Mesenchymal stem cell (in vitro differentiated cells and primary cell): ENCODE measurements around the gene TLN1.

Experiments used
- DNase-seq: peaks from one replicate; pipeline ENCODE4 v3.0.0-alpha.2; 2013
- H2AFZ ChIP-seq: one replicate; pipeline ENCODE4 v1.6.1; 2013; ENCODE audit warnings: low read depth, mild to moderate bottlenecking, control low read depth, inconsistent platforms, low read length, moderate library complexity
- H2AK5ac ChIP-seq: 2 replicates; pipeline ENCODE4 v1.6.1; 2013; ENCODE audit warnings: low read length, moderate library complexity, mild to moderate bottlenecking, inconsistent platforms; ENCODE audit not compliant: severe bottlenecking
- H2BK120ac ChIP-seq: one replicate; pipeline ENCODE4 v1.6.1; 2013; ENCODE audit warnings: low read depth, mild to moderate bottlenecking, inconsistent platforms, low read length, moderate library complexity
- H2BK12ac ChIP-seq, 2 experiments: one replicate each; pipeline ENCODE4 v1.6.1; 2013; ENCODE audit warnings: inconsistent platforms in 2 of 2, low read length in 2 of 2, mild to moderate bottlenecking in 2 of 2, moderate library complexity in 2 of 2, control low read depth in 1 of 2
- H2BK15ac ChIP-seq: one replicate; pipeline ENCODE4 v1.6.1; 2013; ENCODE audit warnings: mild to moderate bottlenecking, low read depth, inconsistent platforms; ENCODE audit not compliant: poor library complexity, severe bottlenecking
- H2BK5ac ChIP-seq: 2 replicates; pipeline ENCODE4 v1.6.1; 2013; ENCODE audit warnings: low read depth, mild to moderate bottlenecking, low read length, control low read depth, inconsistent platforms; ENCODE audit not compliant: poor library complexity, severe bottlenecking
- H3K14ac ChIP-seq, 2 experiments: one replicate each; pipeline ENCODE4 v1.6.1; 2013; ENCODE audit warnings: inconsistent platforms in 2 of 2, low read length in 2 of 2, control low read depth in 1 of 2, mild to moderate bottlenecking in 1 of 2, moderate library complexity in 1 of 2
- H3K18ac ChIP-seq, 2 experiments: one replicate each; pipeline ENCODE4 v1.6.1; 2013; ENCODE audit warnings: inconsistent platforms in 2 of 2, low read length in 2 of 2, control low read depth in 1 of 2, low read depth in 1 of 2, mild to moderate bottlenecking in 1 of 2
- H3K23ac ChIP-seq, 2 experiments: one replicate each; pipeline ENCODE4 v1.6.1; 2013; ENCODE audit warnings: inconsistent platforms in 2 of 2, low read length in 2 of 2, mild to moderate bottlenecking in 2 of 2, moderate library complexity in 2 of 2, control low read depth in 1 of 2
- H3K27ac ChIP-seq: 2 replicates; pipeline ENCODE4 v1.5.1; 2013; ENCODE audit warnings: mild to moderate bottlenecking, moderate library complexity, low read length, control low read depth, inconsistent platforms; ENCODE audit not compliant: poor library complexity, severe bottlenecking
- H3K27me3 ChIP-seq, 2 experiments: 2 replicates each; pipeline versions ENCODE4 v1.6.1 to v1.7.0; 2013; ENCODE audit warnings: low read length in 2 of 2, mild to moderate bottlenecking in 2 of 2, moderate library complexity in 2 of 2, control low read depth in 1 of 2, inconsistent platforms in 1 of 2; ENCODE audit not compliant: control insufficient read depth in 1 of 2, insufficient read depth in 1 of 2
- H3K36me3 ChIP-seq, 2 experiments: 2 replicates each; pipeline versions ENCODE4 v1.6.1 to v1.7.0; 2013; ENCODE audit warnings: low read length in 2 of 2, control low read depth in 1 of 2, inconsistent platforms in 1 of 2, low read depth in 1 of 2, mild to moderate bottlenecking in 1 of 2; ENCODE audit not compliant: insufficient read depth in 2 of 2, control insufficient read depth in 1 of 2
- H3K4ac ChIP-seq, 2 experiments: one replicate each; pipeline ENCODE4 v1.6.1; 2013; ENCODE audit warnings: inconsistent platforms in 2 of 2, low read length in 2 of 2, mild to moderate bottlenecking in 2 of 2, moderate library complexity in 2 of 2, control low read depth in 1 of 2, low read depth in 1 of 2
- H3K4me1 ChIP-seq: 2 replicates; pipeline ENCODE4 v1.6.1; 2013; ENCODE audit warnings: low read depth, low read length, control low read depth; ENCODE audit not compliant: control insufficient read depth, insufficient read depth
- H3K4me2 ChIP-seq: 2 replicates; pipeline ENCODE4 v1.6.1; 2013; ENCODE audit warnings: low read length, mild to moderate bottlenecking, inconsistent platforms; ENCODE audit not compliant: poor library complexity, severe bottlenecking
- H3K4me3 ChIP-seq, 2 experiments: 2 replicates each; pipeline versions ENCODE4 v1.5.1 to v1.7.0; 2013; ENCODE audit warnings: low read length in 2 of 2, mild to moderate bottlenecking in 2 of 2, control low read depth in 1 of 2, low read depth in 1 of 2; ENCODE audit not compliant: insufficient read depth in 1 of 2
- H3K79me1 ChIP-seq: replicated peaks from 2 replicates; pipeline ENCODE4 v1.6.1; 2013; ENCODE audit warnings: mild to moderate bottlenecking, control low read depth, low read length, inconsistent platforms; ENCODE audit not compliant: poor library complexity, severe bottlenecking
- H3K9ac ChIP-seq: 2 replicates; pipeline ENCODE4 v1.7.0; 2013; ENCODE audit warnings: mild to moderate bottlenecking, low read length, moderate library complexity
- H3K9me3 ChIP-seq: 2 replicates; pipeline ENCODE4 v1.7.0; 2013; ENCODE audit warnings: mild to moderate bottlenecking, low read length; ENCODE audit not compliant: control insufficient read depth
- H4K8ac ChIP-seq: one replicate; pipeline ENCODE4 v1.6.1; 2013; ENCODE audit warnings: inconsistent platforms, mild to moderate bottlenecking, low read length, moderate library complexity
- H4K91ac ChIP-seq: one replicate; pipeline ENCODE4 v1.6.1; 2013; ENCODE audit warnings: mild to moderate bottlenecking, low read length, inconsistent platforms
- WGBS: methylation state at CpG from one replicate; pipeline ENCODE4 v1.1.7; 2013; ENCODE audit warnings: mixed read lengths; 5-methylcytosine and 5-hydroxymethylcytosine counted together

The TLN1 gene

DNA sequence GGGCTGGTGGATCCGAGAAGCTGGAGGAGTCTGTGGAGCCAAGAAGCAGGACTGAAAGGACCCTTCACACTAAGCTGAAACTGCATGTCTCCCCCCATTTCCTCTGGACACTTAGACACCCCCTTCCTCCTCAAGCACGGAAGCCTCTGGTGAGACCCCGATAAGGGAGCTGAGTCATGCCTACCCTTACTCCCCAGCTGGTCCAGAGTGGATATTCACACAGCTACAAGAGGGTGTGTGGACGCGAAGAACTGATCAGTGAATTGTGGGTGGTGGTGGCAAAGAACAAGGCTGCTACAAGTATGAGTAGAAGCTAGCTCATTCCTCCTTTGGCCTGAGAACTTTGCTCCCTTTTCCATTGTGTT is 4.3 kb downstream of the TLN1 start:
- Histone ChIP-seq H3K36me3 (peaks cover 25 to 44% of the 10 kb centered on the region in 2 experiments), H3K23ac (peak overlapping the region in 1 of 2 experiments; percentile 67)
- WGBS: 12% methylated on average over 5 of the region's 5 CpGs

DNA sequence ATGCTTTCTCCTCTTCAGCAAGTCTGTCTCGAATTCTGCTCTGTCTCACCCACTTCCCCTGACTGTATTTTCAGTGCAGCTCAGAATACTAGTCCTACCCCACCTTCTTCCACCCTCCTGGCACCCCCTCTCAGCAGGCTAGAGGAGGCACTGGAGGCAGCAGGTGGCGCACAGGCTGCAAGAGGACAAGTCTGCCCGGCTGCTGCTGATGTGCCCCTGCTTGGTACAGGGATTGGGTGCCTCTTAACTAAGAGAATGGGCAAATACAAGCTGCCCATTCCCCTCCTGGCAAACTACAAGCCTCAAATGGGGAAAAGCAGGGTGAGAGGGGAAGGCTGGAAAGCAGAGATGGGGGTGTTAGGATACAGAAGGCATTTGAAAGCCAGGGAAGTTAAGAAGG is 5.1 kb downstream of the TLN1 start:
- H3K23ac ChIP-seq: peak overlapping the region in 1 of 2 experiments; percentile 75
- peak overlapping the region in 1 of 2 experiments; percentile 91 for H3K4me3 ChIP-seq
- H4K8ac ChIP-seq: peak overlapping the region; percentile 27
- peak overlapping the region; percentile 93 for H3K27ac ChIP-seq
- H3K27me3 ChIP-seq: no peaks in the 10 kb centered on the region
- peak overlapping the region; percentile 52 to 80 for H3K18ac ChIP-seq
- H3K9me3 ChIP-seq: no peaks in the 10 kb centered on the region
- H3K36me3 ChIP-seq: peaks cover 31 to 51% of the 10 kb centered on the region in 2 experiments
- peak overlapping the region; percentile 95 for H2AK5ac ChIP-seq
- H3K4me1 ChIP-seq: peaks cover 20% of the 10 kb centered on the region
- peak; percentile 63 for DNase-seq
- peak overlapping the region; percentile 14 to 95 for H2BK12ac ChIP-seq
- H2BK120ac ChIP-seq: peak overlapping the region; percentile 61
- peak overlapping the region in 1 of 2 experiments; percentile 73 for H3K14ac ChIP-seq
- no peak overlapping the region for H2AFZ ChIP-seq
- H3K4me2 ChIP-seq: peak overlapping the region; percentile 31
- peak overlapping the region; percentile 24 to 90 for H3K4ac ChIP-seq
- peak overlapping the region; percentile 97 for H3K9ac ChIP-seq
- no peak overlapping the region for H2BK15ac ChIP-seq
- H2BK5ac ChIP-seq: peak overlapping the region; percentile 87
- WGBS: 75% methylated on average over 3 of the region's 3 CpGs
- H3K79me1 ChIP-seq: peaks cover 19% of the 10 kb centered on the region
- H4K91ac ChIP-seq: peak overlapping the region; percentile 79

More for the DNA sequence above, 4.3 kb downstream of the TLN1 start:
- Histone ChIP-seq H3K4me1 (peaks cover 20% of the 10 kb centered on the region), H3K27ac (peak overlapping the region; percentile 93), H4K91ac (peak overlapping the region; percentile 52), H3K9me3 (no peaks in the 10 kb centered on the region), H2BK5ac (peak overlapping the region; percentile 87), H2AK5ac (peak overlapping the region; percentile 95), H3K79me1 (peaks cover 12% of the 10 kb centered on the region), H2BK120ac (peak overlapping the region; percentile 13), H3K18ac (peak overlapping the region; percentile 85 to 90), H4K8ac (peak overlapping the region; percentile 71), H2BK12ac (peak overlapping the region; percentile 9 to 91), H3K4me3 (peak overlapping the region in 1 of 2 experiments; percentile 91), H3K14ac (peak overlapping the region in 1 of 2 experiments; percentile 88), H2AFZ (no peak overlapping the region), H3K9ac (peak overlapping the region; percentile 97), H3K27me3 (no peaks in the 10 kb centered on the region), H2BK15ac (peak overlapping the region; percentile 31), H3K4ac (peak overlapping the region; percentile 68 to 90), H3K4me2 (peak overlapping the region; percentile 37)
- DNase-seq: no peak

DNA sequence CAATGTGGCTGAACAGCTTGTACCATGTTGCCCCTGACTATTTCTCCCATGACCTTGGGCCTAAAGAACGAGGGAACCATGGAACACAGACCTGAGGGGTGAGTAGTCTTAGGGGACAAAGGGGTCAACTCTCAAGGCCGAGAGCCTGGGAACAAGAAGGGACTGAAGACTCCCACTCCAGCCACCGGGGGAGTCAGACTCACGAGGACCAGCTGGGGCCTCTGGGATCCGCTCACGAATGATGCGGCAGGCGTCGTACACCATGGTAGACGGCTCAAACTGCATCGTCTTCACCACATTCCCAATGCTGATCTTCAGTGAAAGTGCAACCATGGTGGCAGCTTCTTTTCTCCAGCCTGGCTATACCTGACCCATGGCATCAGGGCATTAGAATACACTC is 6.6 kb downstream of the TLN1 start:
- peak overlapping the region; percentile 80 for H2AK5ac ChIP-seq
- H3K23ac ChIP-seq: no peak overlapping the region
- no peaks in the 10 kb centered on the region for H3K9me3 ChIP-seq
- H2AFZ ChIP-seq: no peak overlapping the region
- H2BK5ac ChIP-seq: no peak overlapping the region
- H2BK12ac ChIP-seq: no peak overlapping the region
- H3K4me3 ChIP-seq: no peak overlapping the region
- H4K8ac ChIP-seq: no peak overlapping the region
- H3K27ac ChIP-seq: no peak overlapping the region
- H3K36me3 ChIP-seq: peaks cover 41 to 64% of the 10 kb centered on the region in 2 experiments
- H3K4me2 ChIP-seq: no peak overlapping the region
- H4K91ac ChIP-seq: no peak overlapping the region
- H3K18ac ChIP-seq: no peak overlapping the region
- DNase-seq: no peak
- 96% methylated on average over 10 of the region's 11 CpGs for WGBS
- H3K4ac ChIP-seq: no peak overlapping the region
- H2BK120ac ChIP-seq: no peak overlapping the region
- H3K4me1 ChIP-seq: peaks cover 20% of the 10 kb centered on the region
- no peaks in the 10 kb centered on the region for H3K27me3 ChIP-seq
- no peak overlapping the region for H2BK15ac ChIP-seq
- H3K79me1 ChIP-seq: peaks cover 25% of the 10 kb centered on the region
- H3K9ac ChIP-seq: no peak overlapping the region
- H3K14ac ChIP-seq: no peak overlapping the region

- H3K4me1 ChIP-seq: peaks cover 14% of the 10 kb centered on the region
- H3K79me1 ChIP-seq: peaks cover 39% of the 10 kb centered on the region
- no peak overlapping the region for H2BK15ac ChIP-seq
- no peak overlapping the region for H3K9ac ChIP-seq
- no peak overlapping the region for H3K4me2 ChIP-seq
- H3K18ac ChIP-seq: no peak overlapping the region
- H2BK120ac ChIP-seq: no peak overlapping the region
- H3K4me3 ChIP-seq: no peak overlapping the region
- no peak overlapping the region for H3K27ac ChIP-seq
- no peak overlapping the region for H2AK5ac ChIP-seq
- no peak overlapping the region for H4K91ac ChIP-seq
- peaks cover 56 to 73% of the 10 kb centered on the region in 2 experiments for H3K36me3 ChIP-seq
- peak overlapping the region; percentile 70 for H4K8ac ChIP-seq
- H2BK5ac ChIP-seq: no peak overlapping the region
- no peak overlapping the region for H3K4ac ChIP-seq
- H2AFZ ChIP-seq: no peak overlapping the region
- H3K23ac ChIP-seq: no peak overlapping the region
- DNase-seq: no peak
- H2BK12ac ChIP-seq: no peak overlapping the region
- H3K27me3 ChIP-seq: no peaks in the 10 kb centered on the region
- H3K14ac ChIP-seq: no peak overlapping the region
- H3K9me3 ChIP-seq: no peaks in the 10 kb centered on the region
- 97% methylated on average over 8 of the region's 8 CpGs for WGBS
Observed at GRCh38 chr9:35723908-35724307, 8.1 kb downstream of the TLN1 start.
